22Rv1 (cell line): ENCODE results near the gene EZH2.

Experiments used
- H3K27ac ChIP-seq: fragments of 450-650 bp; 2 replicates; pipeline ENCODE4 v1.5.1; 2017
- ZFX ChIP-seq: fragments of 450-650 bp; IDR thresholded peaks from 2 replicates; pipeline ENCODE4 v1.6.1; 2017; ENCODE audit warnings: antibody characterized with exemption, borderline replicate concordance
- TF ChIP-seq, protein P1 (sequence below): fragments of 450-650 bp; IDR thresholded peaks from 2 replicates; pipeline ENCODE4 v1.5.1; 2017; ENCODE audit warnings: mild to moderate bottlenecking

Gene EZH2

DNA sequence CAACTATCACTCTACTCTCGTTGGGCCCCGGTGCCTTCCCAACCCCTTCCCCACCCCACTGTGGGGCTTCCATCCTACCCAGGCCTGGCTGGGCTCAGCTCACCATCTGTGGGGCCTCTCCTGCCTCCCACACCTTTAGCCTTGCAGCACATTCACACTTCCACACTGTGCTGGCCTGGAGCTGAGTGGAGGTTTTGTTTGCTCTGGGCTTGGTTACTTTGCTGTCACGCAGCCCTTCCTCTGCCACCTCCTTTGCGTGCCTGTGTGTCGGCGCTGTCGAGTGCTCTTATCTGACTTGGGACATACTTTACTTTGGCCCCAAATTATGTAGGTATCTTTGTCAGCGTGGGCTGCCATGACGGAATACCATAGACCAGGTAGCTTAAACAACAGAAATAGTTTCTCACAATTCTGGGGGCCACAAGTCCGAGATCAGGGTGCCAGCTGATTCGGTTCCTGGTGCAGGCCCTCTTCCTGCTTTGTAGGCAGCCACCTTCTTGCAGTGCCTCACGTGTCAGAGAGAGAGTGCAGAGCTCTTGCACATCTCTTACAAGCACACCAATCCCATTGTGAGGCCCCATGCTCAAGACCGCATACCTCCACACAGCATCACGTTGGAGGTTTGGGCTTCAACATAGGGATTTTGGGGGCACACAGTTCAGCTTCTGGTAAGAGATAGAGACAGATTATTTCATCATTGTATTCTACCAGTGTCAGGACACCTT lies 96.4 kb downstream of the EZH2 start:
- TF ChIP-seq ZFX, result no peak
- TF ChIP-seq, protein P1, sequence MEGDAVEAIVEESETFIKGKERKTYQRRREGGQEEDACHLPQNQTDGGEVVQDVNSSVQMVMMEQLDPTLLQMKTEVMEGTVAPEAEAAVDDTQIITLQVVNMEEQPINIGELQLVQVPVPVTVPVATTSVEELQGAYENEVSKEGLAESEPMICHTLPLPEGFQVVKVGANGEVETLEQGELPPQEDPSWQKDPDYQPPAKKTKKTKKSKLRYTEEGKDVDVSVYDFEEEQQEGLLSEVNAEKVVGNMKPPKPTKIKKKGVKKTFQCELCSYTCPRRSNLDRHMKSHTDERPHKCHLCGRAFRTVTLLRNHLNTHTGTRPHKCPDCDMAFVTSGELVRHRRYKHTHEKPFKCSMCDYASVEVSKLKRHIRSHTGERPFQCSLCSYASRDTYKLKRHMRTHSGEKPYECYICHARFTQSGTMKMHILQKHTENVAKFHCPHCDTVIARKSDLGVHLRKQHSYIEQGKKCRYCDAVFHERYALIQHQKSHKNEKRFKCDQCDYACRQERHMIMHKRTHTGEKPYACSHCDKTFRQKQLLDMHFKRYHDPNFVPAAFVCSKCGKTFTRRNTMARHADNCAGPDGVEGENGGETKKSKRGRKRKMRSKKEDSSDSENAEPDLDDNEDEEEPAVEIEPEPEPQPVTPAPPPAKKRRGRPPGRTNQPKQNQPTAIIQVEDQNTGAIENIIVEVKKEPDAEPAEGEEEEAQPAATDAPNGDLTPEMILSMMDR, result no peak
- H3K27ac ChIP-seq, result no peak overlapping the region

DNA sequence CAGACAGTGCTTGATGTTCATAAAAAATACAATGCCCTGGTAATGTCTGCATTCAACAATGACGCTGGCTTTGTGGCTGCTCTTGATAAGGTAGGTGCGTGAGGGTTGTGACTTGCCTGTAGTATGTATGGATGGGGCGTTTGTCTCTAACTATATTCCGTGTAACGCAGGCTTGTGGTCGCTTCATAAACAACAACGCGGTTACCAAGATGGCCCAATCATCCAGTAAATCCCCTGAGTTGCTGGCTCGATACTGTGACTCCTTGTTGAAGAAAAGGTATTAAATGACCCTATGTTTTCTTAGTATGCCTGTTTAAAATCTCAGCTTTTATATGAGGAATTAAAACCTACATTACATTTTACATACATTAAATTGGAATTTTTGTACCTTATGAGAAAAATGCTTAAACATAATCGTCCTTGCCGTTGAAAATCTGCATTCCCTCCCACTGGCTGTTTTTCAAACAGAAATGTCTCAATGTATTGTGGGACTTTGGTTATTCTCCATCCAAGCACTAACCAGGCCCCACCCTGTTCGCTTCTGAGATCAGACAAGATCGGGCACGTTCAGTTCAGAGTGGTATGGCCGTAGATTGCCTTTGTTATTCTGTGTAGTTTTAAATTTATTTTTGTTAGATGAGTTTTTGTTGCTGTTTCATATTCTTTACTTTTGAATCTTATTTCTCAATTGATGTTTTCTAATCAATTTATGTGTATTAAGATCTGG lies 100.1 kb downstream of the EZH2 start:
- H3K27ac ChIP-seq, result no peak overlapping the region
- TF ChIP-seq, protein P1, result no peak

DNA sequence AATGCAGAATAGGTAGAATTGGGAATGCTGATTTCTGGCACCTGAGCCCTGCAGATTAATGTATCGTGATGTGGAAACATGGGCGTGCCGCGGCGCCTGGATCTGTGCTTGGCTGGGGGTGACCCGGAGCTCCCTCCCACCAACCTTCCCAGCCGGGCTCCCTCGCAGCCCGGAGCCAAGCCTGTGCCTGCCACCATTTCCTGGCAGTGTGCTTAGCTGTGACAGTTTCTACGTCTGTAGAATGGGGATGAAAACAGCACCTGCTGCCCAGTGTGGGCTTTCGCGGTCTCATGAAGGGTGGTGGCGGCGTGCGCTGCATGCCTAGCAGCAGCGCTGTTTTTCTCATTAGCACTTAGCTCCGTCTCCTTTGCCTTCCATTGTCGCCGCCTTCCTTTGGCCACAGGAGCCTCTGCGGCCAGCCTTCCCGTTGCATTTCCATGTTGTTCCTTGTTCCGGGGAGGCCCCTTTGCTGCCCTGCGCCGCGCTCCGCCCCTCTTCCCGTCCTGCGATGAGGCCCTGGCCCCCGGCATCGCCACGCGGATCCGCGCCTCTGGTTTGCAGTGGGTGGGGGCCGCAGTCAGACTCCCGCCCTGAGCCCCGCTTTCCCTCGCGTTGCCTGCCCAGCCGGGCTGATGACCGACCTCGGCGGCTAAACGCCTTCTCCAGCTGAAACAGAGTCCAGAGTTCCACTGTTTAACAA lies 101.2 kb downstream of the EZH2 start:
- TF ChIP-seq, protein P1, result no peak
- TF ChIP-seq ZFX, result no peak
- no peak overlapping the region for H3K27ac ChIP-seq

DNA sequence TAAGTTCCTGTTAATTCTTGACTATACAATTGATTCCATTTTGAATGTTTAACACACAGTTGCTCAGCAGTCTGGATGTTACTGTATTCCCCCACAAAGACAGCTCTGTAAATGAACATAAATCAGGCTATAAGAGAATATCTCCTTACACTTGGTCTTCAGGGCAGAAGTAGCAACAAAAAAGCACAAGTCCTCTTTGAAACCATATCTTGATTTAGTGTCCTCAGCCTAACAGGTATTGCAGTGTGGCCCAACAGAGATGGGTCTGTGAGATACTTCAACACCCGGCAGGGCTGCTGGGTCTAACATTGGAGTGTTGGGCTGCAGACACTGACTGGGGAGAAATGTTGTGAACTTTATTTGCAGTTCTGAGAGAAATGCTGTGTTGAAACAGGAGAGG lies 109.6 kb downstream of the EZH2 start:
- TF ChIP-seq ZFX, result no peak
- TF ChIP-seq, protein P1, result no peak
- no peak overlapping the region for H3K27ac ChIP-seq

DNA sequence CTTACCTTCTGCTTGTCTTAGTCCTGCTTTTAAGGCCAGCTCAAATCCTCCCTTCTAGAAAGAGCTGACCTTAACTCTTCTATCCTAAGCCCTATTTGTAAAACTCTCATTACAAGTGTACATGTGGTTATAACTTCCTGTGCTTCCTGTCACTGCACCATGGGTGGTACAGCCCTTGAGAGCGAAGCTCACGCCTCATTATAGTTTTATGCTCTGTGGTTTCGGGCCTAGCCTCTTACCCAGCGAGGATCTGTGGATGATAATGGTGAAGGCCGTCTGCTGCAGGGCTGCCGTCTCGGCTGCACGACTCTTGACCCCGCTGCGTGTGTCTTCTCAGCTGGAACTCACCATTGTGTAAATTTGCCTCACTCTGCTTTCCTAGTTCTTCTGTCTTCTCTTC lies 110.8 kb downstream of the EZH2 start:
- no peak overlapping the region for H3K27ac ChIP-seq
- no peak for TF ChIP-seq ZFX
- TF ChIP-seq, protein P1, result no peak

DNA sequence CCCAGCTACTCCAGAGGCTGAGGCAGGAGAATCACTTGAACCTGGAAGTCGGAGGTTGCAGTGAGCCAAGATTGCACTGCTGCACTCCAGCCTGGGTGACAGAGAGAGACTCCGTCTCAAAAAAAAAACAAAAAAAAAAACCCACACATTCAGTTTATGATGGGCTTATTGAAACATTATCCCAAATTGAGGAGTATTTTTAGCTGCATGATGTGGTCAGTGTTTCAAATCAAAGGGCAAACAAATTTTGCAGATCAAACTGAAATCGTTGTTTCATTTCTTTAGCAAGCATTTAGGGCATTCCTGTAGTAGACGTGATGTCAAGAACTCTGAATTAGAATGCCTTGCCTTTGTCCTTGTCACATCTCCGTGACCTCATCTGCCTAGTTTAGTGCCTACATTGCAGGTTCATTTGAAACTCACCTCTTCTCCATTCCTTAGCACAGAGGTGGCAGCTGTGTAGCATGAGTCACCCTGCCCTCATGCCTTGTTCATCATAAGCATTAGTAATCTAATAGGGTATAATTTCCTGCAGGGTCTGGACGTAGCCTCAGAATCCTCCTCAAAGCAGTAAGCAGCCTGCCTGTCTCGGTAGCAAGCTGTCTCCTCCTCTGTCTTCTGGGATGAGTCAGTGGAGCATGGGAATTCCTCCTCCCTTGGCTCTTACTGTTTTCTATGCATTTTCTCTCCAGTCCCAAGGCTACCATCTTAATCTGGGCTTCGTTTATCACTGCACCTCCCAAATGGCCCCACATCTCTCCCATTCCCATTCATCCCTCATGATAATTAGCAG lies 111.6 kb downstream of the EZH2 start:
- H3K27ac ChIP-seq, result no peak overlapping the region
- TF ChIP-seq, protein P1, result no peak
- no peak for TF ChIP-seq ZFX
